CD4-positive, alpha-beta T cell treated with Interleukin-6 at 100 ng/mL for 8 hours (primary cell): ENCODE results near the gene AADACL2.
"Not testable (repeated sequence)": the region's sequence is repeated elsewhere in the genome, so short reads cannot be mapped to it uniquely, and the experiment has no call there.

Experiments used
- DNase-seq: peaks from one replicate; pipeline ENCODE4 v3.0.0-alpha.2; 2020; ENCODE audit warnings: mixed read lengths, low spot score

AADACL2 gene

DNA sequence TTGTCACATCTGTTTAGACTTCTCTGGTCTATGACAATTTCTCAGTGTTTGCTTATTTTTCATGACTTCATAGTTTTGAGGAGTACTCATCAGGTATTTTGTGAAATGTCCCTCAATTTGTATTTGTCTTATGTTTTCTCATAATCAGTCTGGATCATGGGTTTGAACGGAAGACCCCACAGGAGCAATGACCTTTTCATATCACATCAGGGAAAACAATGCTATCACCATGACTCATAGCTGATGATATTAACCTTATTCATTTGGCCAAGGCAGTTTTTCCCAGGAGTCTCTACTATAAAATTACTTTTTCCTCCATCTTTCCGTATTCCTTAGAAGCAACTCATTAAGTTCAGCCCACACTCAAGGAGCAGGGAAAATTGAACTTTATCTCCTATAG lies 32.7 kb downstream of the AADACL2 start:
- DNase-seq: no peak

DNA sequence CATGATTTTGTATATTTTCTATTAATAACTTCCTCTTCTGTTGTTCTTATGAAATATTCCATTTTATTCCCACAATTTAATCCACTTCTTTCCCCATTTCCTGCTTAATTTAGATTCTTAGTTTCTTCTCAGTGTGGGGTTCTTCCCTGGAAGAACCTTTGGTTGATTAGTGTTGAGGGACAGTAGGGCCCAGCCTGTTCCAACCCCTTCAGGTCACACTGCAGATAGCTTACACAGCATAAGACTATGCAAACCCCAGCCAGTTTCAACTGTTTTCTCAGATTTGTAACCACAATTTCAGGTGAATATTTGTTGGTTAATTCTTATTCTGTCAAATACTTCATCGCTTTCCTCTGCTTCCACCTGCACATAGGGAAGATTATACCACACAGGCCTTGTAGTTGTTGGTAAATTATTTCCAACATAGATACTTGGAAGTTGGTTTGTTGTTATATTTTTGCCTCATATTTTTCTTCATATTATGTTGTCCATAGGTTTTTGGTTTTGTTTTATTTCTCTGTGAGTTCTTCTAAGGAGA lies 34.7 kb downstream of the AADACL2 start:
- no peak for DNase-seq

DNA sequence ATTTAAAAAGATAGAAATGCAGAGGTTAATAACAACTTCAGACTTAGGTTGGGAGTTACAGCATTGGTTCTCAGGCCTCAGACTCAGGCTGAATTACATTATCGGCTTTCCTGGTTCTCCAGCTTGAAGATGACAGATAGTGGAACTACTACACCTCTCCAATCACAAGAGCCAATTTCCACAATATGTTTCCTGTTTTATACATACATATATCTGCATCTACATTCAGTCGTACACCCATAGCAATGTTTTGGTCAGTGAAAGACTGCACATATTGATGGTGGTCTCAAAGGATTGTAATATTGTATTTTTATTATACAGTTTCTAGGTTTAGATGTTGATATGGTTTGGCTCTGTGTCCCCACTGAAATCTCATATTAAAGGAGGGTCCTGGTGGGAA lies 35.4 kb downstream of the AADACL2 start:
- no peak for DNase-seq

DNA sequence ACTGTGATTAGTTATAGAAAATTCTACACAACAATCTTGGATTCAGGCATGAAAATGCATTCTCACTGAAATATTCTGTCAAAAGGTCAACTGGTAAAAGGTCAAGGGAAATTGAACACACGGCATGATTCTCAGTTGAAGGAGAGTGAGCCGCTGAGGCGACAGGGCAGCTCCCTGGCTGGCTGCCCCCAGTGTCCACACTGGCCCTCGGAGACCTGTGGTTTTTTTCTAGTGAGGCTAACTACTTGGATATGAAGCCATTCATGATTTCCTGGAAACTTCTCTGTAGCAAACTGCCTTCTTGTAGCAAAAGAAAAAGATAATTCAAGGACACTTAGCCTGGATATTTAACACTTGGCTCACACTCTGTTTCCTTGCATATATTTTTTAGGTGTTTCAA lies 37.2 kb downstream of the AADACL2 start:
- DNase-seq: no peak

DNA sequence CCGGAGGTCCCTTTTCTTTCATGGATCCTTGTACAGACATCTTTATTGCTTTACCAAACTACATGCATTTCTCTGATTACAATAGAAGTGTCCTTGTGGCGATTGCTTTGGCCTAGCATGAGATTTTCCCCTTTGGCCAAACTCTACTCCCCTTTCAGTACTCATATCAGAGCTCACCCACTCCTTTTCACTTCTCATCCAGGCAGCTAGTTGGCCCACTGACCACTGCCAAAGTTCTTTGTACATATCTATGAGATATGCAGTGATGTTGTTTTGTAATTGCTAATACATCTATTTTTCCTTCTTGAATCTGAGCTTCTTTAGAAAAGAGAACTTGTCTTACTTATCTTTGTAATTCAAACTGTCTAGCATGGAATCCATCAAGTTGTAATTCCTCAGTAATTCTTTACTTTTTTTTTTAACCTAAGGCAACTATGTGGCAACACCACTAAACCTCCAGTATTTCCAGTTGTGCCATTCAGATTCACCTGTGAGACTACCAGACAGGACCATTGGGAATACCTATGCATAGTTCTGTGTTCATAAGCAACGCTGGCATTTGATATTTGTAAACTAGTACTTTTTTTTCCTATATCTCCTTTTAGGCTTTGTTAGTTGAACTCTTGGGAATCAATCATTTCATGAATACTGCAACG lies 39.2 kb downstream of the AADACL2 start:
- no peak for DNase-seq

DNA sequence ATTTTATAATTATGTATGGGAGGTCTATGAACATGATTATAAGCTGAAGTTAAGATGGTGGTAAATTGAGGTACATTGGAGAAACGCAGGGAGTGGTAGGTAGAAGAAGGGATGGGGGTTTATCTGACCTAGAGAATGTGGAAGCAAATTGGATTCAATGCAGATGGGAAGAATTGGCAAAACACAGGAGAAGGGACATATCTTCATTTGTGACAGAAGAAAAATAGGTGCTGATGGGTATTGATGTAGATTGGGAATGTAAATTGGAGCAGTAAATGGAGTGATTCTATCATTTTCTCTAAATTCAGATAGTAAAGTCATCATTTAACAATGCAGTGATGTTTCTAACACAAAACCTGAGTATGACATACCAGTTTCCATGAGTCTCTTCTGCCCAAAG lies 40.5 kb downstream of the AADACL2 start:
- DNase-seq: no peak

DNA sequence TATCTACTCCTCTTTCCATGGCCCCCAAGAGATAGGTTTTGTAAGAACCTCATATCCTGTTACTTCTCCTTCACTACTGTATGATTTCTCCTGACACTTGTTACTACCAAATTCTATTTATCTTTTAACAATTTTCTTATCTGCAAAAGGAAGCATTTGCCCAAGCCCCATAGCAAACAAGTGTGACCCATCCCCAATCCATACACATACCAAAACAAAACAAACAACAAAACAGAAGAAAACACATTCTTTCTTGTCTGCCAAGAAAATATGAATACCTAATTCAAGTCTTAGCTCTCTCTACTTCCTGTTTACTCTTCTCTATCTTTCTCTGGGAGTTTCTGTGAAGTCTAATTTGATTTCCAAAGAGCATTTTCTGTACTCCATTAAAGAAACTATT lies 41.2 kb downstream of the AADACL2 start:
- DNase-seq: no peak

DNA sequence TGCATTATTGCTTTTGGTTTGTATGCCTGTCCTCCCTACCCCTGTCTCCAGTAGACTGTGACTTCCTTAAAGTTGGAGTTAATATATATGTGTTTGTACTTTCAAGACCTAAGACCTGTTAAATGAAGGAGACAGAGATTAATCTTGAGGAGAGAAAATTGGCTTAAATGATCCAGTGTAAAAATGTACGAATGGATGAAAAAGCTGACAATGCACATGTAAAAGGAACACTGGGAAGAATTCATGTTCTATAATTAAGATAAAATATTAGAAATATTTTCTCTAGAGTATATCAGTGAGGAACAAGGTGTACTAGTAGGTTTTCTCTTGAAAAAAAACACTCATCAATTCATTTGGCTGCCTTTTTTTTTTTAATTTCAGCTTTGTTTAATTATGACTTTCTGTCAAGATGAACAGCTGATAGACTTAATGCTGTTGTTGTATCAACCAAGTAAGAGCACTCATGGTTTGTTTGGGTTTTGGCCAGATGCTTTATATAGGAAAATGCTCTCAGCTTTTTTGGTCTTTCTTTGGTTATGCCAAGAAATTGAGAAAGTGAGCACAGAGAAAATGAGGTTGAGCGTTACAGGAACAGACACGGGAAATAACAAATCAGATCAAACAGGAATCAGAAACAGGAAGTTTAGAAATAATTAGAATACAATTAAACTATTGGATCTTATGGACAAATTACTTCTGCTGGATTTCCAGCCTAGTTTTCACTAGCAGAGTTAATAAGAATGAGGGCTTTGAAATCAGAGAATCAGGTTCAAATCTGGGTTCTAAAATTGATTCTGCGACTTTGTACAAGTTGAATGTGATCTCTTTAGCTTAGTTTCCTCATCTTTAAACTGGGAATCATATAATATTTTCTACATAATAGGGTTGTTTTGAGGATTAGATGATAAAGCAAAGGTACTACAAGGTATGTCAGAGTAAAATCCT lies 41.9 kb downstream of the AADACL2 start:
- no peak for DNase-seq

DNA sequence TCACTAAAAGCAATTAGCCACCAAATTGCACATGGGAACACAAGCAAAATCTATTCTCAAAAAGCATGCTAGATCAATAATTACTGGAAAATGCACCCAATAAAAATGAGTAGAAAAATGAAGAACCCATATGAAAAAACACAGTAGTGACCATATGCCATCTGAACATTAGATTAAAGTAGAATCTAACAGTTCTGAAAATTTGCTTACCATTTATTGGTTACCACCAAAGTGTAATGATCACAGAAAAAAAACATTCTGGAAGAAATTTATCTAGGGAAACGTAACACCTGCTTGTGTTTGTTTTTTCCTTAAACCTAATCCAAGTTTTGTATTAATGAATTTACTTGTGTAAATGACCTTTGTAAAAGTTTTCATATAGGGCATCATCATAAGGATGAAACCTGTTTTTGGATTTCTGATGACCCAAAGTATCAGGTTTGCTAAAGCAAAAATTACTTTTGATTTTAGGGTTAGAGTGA lies 42.6 kb downstream of the AADACL2 start:
- DNase-seq: no peak

DNA sequence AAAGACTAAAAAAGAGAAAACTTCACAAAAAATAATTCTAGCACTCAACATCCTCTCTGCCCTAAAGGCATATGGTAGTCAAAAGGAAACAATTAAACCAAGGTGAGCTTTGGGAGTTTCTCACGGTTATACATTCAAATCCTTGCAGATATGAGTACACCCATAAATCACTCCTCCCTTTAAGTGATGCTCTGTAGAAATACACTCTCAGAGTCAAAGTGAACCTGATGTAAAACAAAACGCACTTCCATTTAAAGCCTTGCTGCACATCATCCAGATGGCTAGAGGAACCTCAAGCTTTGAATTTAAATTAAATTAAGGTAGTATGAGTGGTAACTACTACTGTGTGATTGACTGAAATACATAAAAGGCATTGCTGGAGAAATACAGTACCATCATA lies 44.2 kb downstream of the AADACL2 start:
- no peak for DNase-seq

DNA sequence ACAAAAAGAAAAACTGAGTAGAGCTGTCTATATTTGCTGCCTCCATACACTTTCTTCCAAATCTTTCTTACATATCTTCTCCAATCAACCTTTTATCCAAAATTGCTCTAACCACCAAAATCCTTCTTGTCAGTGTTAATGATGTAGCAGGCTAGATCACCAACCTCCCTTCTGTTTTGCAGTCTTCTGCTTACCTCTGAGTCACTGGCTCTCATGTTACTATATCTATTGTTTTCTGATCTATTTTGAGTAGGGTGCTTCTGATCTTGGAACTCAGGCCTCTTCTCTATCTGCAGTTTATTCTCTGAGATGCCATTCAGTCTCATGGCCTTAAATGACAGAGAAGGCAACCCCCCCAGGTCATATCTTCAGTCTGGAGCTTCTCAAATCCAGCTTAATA lies 53.9 kb downstream of the AADACL2 start:
- DNase-seq: no peak

DNA sequence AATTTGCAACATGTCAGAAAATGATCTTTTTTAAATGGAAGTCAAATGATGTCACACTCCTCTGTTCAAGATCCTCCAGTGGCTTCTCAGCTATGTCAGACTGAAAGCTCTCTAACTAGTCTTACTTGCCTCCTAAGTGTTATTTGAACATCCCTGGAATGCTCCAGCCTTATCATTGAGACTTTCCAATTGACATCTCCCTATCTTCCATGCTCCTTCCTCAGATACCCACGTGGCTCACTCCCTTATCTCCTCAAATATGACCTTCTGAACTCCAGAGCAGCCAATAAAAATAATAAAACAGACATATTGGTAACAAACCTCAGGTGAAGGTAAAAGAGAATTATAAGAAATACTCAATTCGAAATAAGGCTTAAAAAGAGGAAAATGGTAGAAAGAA lies 54.7 kb downstream of the AADACL2 start:
- DNase-seq: no peak

DNA sequence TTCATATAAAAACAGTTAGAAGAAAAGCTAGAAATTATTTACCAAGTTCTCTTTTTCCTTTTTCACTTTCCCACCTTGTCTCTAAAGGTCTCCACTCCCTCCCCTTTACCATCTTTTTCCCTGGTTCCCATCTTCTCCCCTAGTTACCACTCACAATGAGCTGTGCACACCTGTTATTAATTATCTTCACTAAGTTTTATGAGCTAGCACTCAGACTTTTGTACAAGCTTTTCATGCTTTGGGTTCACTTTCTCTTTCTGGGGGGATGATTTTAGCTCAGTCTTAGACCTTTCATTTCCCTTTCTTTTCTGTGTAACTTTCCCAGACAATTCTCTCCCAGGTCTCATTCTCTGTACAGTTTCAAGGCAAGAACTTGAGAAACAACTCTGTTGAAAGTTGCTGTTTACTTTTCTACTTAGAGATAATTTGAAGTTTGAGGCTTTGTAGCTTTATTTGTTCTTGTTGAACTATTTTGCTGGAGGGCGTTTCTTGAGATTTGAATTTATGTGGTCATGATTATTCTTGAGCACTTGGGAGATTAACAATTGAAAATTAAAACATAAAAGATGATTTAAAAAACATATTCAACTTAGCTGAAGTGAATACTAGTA lies 56.2 kb downstream of the AADACL2 start:
- DNase-seq: no peak

DNA sequence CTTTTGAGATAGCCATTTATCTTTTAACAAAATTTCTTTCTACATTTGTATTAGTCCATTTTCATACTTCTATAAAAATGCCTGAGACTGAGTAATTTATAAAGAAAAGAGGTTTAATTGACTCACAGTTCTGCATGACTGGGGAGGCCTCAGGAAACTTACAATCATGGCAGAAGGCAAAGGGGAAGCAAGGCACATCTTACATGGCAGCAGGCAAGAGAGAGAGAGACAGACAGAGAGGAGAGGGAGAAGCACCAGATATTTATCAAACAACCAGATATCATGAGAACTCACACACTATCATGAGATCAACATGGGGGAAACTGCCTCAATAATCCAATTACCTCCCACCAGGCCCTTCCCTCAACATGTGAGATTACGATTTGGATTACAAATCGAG lies 57.0 kb downstream of the AADACL2 start:
- DNase-seq: not testable (repeated sequence)

DNA sequence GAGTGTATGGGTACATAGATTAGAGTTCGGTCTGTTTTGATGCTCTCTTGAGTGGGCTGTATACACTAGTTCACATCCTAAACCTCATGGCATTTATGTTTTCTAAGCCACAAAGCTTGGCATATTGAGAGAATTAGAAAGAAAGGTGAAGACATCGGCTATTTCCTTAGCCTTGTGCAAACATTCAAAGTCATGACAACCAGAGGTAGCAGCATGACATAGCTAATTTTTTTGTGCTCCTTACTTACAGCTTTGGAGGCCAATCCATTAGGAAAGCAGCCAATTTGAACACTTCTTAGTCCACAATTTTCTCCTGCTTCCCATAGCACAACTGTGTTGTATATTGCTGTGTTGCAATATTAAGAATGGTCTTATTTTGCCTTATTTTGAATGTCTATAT lies 58.7 kb downstream of the AADACL2 start:
- DNase-seq: no peak

DNA sequence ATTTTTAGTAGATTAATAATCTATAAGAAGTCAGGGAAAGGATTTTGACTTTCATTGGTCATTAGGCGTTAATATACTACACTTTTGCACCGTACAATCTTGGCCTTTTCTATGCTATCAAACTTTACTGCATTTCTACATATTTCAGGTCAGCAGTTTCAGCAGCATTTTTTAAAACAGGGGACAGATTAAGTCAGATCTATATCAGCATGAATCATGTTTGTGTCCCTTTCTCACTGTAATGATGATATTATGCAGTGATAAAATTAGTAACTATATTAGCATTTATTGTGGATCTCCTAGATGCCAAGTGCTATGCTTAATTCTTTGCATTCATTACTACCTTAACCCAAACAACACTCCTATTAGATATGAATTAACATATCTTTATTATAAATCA lies 59.9 kb downstream of the AADACL2 start:
- DNase-seq: no peak

DNA sequence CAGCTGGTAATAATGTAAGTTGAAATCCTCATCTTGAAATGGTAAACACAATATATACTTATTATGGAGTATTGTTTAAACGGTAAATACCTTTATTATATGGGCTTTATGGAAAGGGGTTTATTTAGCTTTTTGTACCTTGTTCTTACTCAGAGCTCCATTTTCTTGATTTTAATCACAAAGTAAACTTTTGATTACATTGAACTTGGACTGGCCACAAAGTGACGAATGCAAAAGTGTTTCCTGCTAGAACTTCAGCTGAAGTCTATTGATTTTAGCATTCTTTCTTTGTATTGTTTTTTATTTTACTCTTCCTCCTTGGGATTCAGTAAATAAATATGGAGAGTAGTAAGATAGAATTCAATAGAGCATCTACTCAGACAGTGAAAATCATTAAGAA lies 60.4 kb downstream of the AADACL2 start:
- no peak for DNase-seq

DNA sequence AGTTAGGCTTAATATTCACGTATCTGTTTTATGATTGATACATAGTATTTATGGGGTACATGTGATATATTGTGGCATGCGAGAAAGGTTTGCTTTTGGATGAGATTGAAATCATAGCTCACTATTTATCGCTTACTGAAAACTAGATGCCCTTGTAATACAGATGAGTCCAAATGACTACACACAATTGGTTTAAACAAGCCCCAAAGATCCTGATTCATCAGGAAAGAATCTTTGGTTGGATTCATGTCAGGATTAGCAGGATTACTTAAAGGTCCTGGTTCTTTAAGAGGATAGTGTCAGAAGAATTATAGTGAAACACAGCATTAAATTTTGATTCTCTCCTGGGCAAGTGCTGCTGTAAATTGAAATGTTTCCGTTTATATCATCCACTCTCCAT lies 61.5 kb downstream of the AADACL2 start:
- DNase-seq: no peak

DNA sequence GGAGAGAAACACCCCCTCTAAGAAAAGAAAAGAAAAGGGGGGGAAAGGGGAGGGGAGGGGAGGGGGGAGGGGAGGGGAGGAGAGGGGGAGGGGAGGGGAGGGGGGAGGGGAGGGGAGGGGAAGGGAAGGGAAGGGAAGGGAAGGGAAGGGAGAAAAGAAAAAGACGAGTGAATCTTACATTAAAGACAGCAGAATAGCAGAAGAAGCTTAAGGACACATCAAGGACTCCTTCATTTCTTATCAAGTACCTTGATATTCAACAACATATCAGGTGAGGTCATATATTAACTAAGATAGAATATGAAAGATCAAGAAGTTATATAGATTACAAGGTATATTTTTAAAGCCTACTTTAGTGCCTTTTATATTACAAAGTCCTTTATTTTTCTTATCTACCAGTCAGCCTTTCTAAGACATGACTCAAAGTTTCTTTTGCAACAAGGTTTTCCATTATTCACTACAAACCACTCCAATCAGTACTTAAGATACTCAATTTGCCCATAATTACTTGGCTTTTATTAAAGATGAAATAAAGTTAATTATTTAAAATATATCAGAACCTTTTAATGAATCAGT lies 62.5 kb downstream of the AADACL2 start:
- DNase-seq: no peak

DNA sequence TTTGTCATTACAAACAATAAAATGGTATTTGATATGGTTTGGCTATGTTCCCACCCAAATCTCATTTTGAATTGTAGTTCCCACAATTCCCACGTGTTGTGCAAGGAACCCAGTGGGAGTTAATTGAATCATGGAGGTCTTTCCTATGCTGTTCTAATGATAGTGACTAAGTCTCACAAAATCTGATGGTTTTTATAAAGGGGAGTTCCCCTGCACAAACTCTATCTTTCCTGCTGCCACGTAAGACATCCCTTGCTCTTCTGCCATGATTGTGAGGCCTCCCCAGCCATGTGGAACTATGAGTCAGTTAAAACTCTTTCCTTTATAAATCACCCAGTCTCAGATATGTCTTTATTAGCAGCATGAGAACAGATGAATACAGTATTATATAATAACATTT lies 64.7 kb downstream of the AADACL2 start:
- no peak for DNase-seq

DNA sequence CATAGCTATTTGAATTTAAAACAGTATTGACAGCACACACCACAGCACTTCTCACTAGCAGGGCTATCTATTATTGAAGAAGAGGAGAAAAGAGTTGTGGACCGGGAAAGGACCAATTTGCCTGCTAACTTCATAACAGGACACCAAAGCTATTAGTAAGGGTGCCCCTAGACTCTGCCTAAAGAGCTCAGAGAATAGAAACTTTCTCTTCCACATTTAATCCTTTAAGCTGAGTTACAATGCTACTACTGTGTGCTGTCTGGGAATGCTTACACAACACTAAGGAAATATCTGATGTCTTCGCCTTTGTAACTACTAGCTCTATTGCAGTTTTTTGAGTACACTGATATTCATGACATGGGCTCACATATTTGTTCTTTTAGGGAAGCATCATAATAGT lies 66.7 kb downstream of the AADACL2 start:
- DNase-seq: no peak

DNA sequence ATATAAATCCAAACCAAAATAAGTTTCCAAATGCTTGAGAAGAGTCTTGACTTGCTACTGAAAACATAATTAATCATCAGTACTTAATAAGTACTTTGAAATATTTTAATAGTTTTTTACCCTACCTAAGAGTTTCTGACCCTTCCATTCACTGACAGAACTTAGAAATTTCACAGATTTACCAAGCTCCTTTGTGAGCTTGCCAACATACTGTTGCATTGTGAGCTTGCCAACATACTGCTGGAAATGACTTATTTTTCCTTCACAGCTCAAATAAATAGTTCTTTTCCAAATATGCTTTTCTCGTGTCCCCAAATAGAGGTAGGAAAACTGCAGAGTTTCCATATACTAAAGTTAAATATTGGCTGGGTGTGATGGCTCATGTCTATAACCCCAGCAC lies 70.5 kb downstream of the AADACL2 start:
- DNase-seq: no peak
